ENCODE data around the gene SPEN. TPM values are rescaled to one million over a fixed set of nuclear protein-coding genes. Genes with fewer than 3 reads are reported as not detected.

Gene SPEN
- total RNA-seq, 4 donors from 2014 or later: 34.6 to 49.9 (median 44.7) TPM

DNA sequence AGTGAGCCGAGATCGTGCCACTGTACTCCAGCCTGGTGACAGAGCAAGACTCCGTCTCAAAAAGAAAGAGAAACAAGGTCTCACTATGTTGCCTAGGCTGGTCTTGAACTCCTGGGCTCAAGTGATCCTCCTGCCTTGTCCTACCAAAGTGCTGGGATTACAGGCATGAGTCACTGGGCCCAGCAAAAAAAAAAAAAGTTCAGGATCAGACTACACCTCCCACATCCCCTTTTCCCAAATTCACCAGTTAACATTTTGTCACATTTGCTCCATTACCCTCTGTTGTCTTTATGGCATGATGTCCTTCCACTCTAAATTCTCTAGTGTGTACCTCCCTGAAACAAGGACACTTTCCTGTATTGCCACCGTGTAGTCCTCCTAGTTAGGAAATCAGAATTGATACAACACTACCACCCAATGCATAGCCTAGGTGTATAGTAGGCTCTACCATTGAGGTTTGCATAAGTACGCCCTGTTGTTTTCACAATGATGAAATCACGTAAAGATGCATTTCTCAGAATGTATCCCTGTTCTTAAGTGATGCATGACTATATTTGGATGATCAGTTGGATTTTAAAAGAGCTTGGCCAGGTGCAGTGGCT is 10.7 kb downstream of the SPEN start:
- Histone ChIP-seq H3K4me1 (peaks cover 37 to 82% (median 75%) of the 10 kb centered on the region in 4 donors), H3K27ac (replicated peaks in 1 of 4) (no peak overlapping the region), H3K4me3 (no peak overlapping the region), H3K36me3 (no peaks in the 10 kb centered on the region), H3K27me3 (no peaks in the 10 kb centered on the region), H3K9me3 (no peaks in the 10 kb centered on the region)
- intact Hi-C loops (cut with DNase I): no loop called here
- TF ChIP-seq POLR2A (IDR thresholded peaks at IDR 0.05; ENCODE audit: low read depth) (no peak), EP300 (IDR thresholded peaks at IDR 0.05) (no peak), POLR2AphosphoS5 (IDR thresholded peaks at IDR 0.05) (no peak)
- TF ChIP-seq, protein P1, sequence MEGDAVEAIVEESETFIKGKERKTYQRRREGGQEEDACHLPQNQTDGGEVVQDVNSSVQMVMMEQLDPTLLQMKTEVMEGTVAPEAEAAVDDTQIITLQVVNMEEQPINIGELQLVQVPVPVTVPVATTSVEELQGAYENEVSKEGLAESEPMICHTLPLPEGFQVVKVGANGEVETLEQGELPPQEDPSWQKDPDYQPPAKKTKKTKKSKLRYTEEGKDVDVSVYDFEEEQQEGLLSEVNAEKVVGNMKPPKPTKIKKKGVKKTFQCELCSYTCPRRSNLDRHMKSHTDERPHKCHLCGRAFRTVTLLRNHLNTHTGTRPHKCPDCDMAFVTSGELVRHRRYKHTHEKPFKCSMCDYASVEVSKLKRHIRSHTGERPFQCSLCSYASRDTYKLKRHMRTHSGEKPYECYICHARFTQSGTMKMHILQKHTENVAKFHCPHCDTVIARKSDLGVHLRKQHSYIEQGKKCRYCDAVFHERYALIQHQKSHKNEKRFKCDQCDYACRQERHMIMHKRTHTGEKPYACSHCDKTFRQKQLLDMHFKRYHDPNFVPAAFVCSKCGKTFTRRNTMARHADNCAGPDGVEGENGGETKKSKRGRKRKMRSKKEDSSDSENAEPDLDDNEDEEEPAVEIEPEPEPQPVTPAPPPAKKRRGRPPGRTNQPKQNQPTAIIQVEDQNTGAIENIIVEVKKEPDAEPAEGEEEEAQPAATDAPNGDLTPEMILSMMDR (IDR thresholded peaks at IDR 0.05): no peak
- 89% methylated on average over 6 of the region's 6 CpGs for WGBS
- no peak for DNase-seq (ENCODE audit: extremely low spot score)

DNA sequence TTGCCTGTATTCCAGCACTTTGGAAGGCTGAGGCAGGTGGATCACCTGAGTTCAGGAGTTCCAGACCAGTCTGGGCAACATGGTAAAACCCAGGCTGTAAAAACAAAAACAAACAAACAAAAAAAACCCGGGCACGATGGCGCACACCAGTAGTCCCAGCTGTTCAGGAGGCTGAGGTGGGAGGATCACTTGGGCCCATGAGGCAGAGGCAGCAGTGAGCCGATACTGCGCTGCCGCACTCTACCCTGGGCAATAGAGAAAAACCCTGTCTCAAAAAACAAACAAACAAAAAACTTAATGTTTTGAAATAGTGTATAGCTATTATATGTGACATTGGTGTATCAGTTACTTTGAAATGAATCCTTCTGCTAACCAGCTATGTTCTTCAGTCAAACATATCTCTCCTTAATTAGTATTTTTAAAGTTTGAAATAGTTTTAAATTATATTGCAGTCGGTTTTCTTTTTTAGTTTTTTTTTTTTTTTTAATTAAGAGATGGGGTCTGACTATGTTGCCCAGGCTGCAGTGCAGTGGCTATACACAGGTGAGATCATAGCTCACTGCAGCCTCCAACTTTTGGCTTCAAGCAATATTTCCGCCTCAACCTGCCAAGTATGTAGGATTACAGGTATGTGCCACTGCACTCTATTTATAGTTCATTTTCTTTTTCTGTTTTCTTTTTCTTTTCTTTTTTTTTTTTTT is 11.3 kb downstream of the SPEN start:
- intact Hi-C loops (cut with DNase I): no loop called here
- H3K4me3 ChIP-seq: no peak overlapping the region
- no peak for TF ChIP-seq EP300 (IDR thresholded peaks at IDR 0.05)
- TF ChIP-seq POLR2A (IDR thresholded peaks at IDR 0.05; ENCODE audit: low read depth): no peak
- TF ChIP-seq POLR2AphosphoS5 (IDR thresholded peaks at IDR 0.05): no peak
- TF ChIP-seq, protein P1 (IDR thresholded peaks at IDR 0.05): no peak
- H3K27me3 ChIP-seq: no peaks in the 10 kb centered on the region
- H3K27ac ChIP-seq (replicated peaks in 1 of 4): no peak overlapping the region
- H3K36me3 ChIP-seq: no peaks in the 10 kb centered on the region
- peaks cover 37 to 82% (median 75%) of the 10 kb centered on the region in 4 donors for H3K4me1 ChIP-seq
- no peak for DNase-seq (ENCODE audit: extremely low spot score)
- WGBS: 95% methylated on average over 8 of the region's 8 CpGs
- no peaks in the 10 kb centered on the region for H3K9me3 ChIP-seq

DNA sequence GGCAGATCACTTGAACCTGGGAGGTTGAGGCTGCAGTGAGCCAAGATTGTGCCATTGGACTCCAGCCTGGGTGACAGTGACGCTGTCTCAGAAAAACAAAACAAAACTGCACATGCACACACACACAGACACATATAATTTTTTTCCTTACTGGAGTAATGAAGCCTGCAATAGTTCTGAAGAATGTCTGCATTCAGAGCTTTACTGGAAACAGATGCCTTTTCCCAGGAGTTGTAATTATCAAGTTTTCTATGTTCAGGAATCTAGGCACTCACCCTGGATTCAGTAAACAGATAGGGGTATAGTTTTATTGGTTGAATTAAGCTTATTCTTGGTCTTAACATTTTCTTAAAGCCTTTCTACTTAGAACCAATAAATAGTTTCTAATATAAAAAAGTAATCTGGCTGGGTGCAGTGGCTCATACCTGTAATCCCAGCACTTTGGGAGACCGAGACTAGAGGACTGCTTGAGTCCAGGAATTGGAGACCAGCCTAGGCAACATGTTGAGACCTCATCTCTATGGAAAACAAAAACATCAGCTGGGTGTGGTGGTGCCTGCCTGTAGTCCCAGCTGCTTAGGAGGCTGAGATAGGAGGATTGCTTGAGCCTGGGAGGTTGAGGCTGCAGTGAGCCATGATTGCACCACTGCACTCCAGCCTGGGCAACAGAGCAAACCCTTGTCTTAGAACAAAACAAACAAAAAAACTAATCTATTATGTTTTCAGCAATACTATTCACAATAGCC is 15.8 kb downstream of the SPEN start:
- intact Hi-C loops (cut with DNase I): no loop called here
- Histone ChIP-seq H3K27me3 (no peaks in the 10 kb centered on the region), H3K9me3 (no peaks in the 10 kb centered on the region), H3K4me3 (no peak overlapping the region), H3K27ac (replicated peaks in 1 of 4) (peak overlapping the region in 2 of 4 donors; percentile 10 to 18), H3K36me3 (no peaks in the 10 kb centered on the region), H3K4me1 (peaks cover 23 to 78% (median 70%) of the 10 kb centered on the region in 4 donors)
- no peak for TF ChIP-seq POLR2AphosphoS5 (IDR thresholded peaks at IDR 0.05)
- no peak for TF ChIP-seq EP300 (IDR thresholded peaks at IDR 0.05)
- TF ChIP-seq POLR2A (IDR thresholded peaks at IDR 0.05; ENCODE audit: low read depth): no peak
- TF ChIP-seq, protein P1 (IDR thresholded peaks at IDR 0.05): no peak
- no peak for DNase-seq (ENCODE audit: extremely low spot score)
- WGBS: 77% methylated on average over 2 of the region's 2 CpGs

DNA sequence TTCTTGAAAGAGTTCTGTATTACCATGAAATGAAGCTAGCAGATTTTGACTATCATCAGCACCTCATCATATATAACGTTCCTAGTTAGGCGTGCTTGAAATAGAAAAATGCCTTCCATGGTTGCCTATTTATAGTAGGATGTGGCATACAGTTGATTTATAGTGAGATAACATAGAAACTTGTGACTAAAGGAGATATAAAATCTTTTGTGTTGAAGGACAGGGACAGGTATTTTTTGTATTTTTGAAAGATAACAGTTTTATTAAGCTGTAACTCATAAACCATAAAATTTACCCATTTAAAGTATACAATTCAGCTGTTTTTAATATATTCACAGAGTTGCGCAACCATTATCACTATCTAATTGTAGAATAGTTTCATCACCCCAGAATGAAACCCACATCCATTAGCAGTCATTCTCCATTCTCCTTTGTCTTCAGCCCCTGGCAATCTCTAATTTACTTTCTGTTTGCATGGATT is 19.3 kb downstream of the SPEN start:
- Histone ChIP-seq H3K4me1 (peaks cover 20 to 75% (median 66%) of the 10 kb centered on the region in 4 donors), H3K27me3 (no peaks in the 10 kb centered on the region), H3K9me3 (no peaks in the 10 kb centered on the region), H3K36me3 (no peaks in the 10 kb centered on the region), H3K27ac (replicated peaks in 1 of 4) (no peak overlapping the region), H3K4me3 (no peak overlapping the region)
- 72% methylated on average over 3 of the region's 3 CpGs for WGBS
- TF ChIP-seq, protein P1 (IDR thresholded peaks at IDR 0.05): no peak
- TF ChIP-seq POLR2A (IDR thresholded peaks at IDR 0.05; ENCODE audit: low read depth) (no peak), EP300 (IDR thresholded peaks at IDR 0.05) (no peak), POLR2AphosphoS5 (IDR thresholded peaks at IDR 0.05) (no peak)
- DNase-seq (ENCODE audit: extremely low spot score): no peak
- intact Hi-C loops (cut with DNase I): no loop called here

All from esophagus muscularis mucosa (tissue), 4 donors.